CD14-positive monocyte (primary cell): ENCODE measurements around the gene WNT9B. TPM values are rescaled to one million over a fixed set of nuclear protein-coding genes. Genes with fewer than 3 reads are reported as not detected.
A peak's percentile ranks its signal among the peaks of the same experiment; 100 is the strongest.

Source experiments
- DNase-seq, 3 donors: peaks; one replicate each; pipeline ENCODE4 v3.0.0-alpha.2; 2011 to 2022
- H2AFZ ChIP-seq: 2 replicates; pipeline ENCODE4 v1.6.0; 2012; ENCODE audit warnings: mild to moderate bottlenecking, low read depth, low read length, inconsistent platforms; ENCODE audit not compliant: insufficient read depth, poor library complexity, severe bottlenecking
- H3K27ac ChIP-seq, 2 donors: 1 replicate in 1 of 2; 2 replicates in 1 of 2; pipeline ENCODE4 v1.5.1; 2012 to 2013; ENCODE audit warnings: low read length in 2 of 2, control low read depth in 1 of 2, inconsistent platforms in 1 of 2, low read depth in 1 of 2, mild to moderate bottlenecking in 1 of 2
- H3K27me3 ChIP-seq, 2 donors: one replicate each; pipeline versions ENCODE4 v1.6.0 to v1.6.1; 2011 to 2013; ENCODE audit warnings: low read length in 2 of 2; ENCODE audit not compliant: control insufficient read depth in 2 of 2, insufficient read depth in 2 of 2
- H3K36me3 ChIP-seq, 2 donors: replicated peaks in 1 of 2; 1 replicate in 1 of 2; 2 replicates in 1 of 2; pipeline versions ENCODE4 v1.5.1 to v1.6.1; 2012 to 2013; ENCODE audit warnings: low read length in 2 of 2, control low read depth in 1 of 2, inconsistent platforms in 1 of 2, mild to moderate bottlenecking in 1 of 2; ENCODE audit not compliant: insufficient read depth in 2 of 2, control insufficient read depth in 1 of 2
- H3K4me1 ChIP-seq, 2 donors: 1 replicate in 1 of 2; 2 replicates in 1 of 2; pipeline versions ENCODE4 v1.5.1 to v1.6.1; 2012 to 2013; ENCODE audit warnings: low read length in 2 of 2, control low read depth in 1 of 2, inconsistent platforms in 1 of 2, mild to moderate bottlenecking in 1 of 2, moderate library complexity in 1 of 2; ENCODE audit not compliant: insufficient read depth in 2 of 2, control insufficient read depth in 1 of 2
- H3K4me2 ChIP-seq: replicated peaks from 2 replicates; pipeline ENCODE3; 2012; ENCODE audit warnings: low read length, moderate library complexity, mild to moderate bottlenecking; ENCODE audit not compliant: poor library complexity, severe bottlenecking; ENCODE audit errors: extremely low read depth
- H3K4me3 ChIP-seq, 3 experiments: fragments of 200-600 bp in 1 of 3; sonication (generic) in 1 of 3; replicated peaks in 1 of 3; 1 replicate in 2 of 3; 2 replicates in 1 of 3; pipeline ENCODE4 v1.5.1; 2011 to 2013; ENCODE audit warnings: low read length in 3 of 3, mild to moderate bottlenecking in 3 of 3, control low read depth in 2 of 3, low read depth in 2 of 3, inconsistent platforms in 1 of 3, moderate library complexity in 1 of 3
- H3K79me2 ChIP-seq: 2 replicates; pipeline ENCODE4 v1.6.0; 2012; ENCODE audit warnings: mild to moderate bottlenecking, control low read depth, inconsistent platforms, low read length, moderate library complexity; ENCODE audit not compliant: insufficient read depth
- H3K9ac ChIP-seq: 2 replicates; pipeline ENCODE4 v1.6.0; 2017; ENCODE audit warnings: low read length, mild to moderate bottlenecking; ENCODE audit not compliant: insufficient read depth, poor library complexity, severe bottlenecking
- H3K9me3 ChIP-seq, 2 donors: replicated peaks in 1 of 2; 1 replicate in 1 of 2; 2 replicates in 1 of 2; pipeline versions ENCODE4 v1.5.1 to v1.6.1; 2012 to 2013; ENCODE audit warnings: low read length in 2 of 2, control low read depth in 1 of 2; ENCODE audit not compliant: control insufficient read depth in 1 of 2, insufficient read depth in 1 of 2
- H4K20me1 ChIP-seq: 2 replicates; pipeline ENCODE4 v1.6.0; 2012; ENCODE audit warnings: mild to moderate bottlenecking, low read length, control low read depth, moderate library complexity; ENCODE audit not compliant: insufficient read depth
- H3K27ac Mint-ChIP-seq, 7 donors: one replicate each; pipeline ENCODE4 v1.8.0; 2020; ENCODE audit warnings: mild to moderate bottlenecking in 7 of 7, mixed read lengths in 7 of 7, moderate library complexity in 6 of 7, inconsistent platforms in 2 of 7
- H3K27me3 Mint-ChIP-seq, 3 donors: one replicate each; pipeline ENCODE4 v1.8.0; 2021 to 2022; ENCODE audit warnings: low read depth in 3 of 3, mild to moderate bottlenecking in 3 of 3, mixed read lengths in 3 of 3, moderate library complexity in 3 of 3, inconsistent platforms in 1 of 3
- H3K36me3 Mint-ChIP-seq, 2 donors: one replicate each; pipeline ENCODE4 v1.8.0; 2020; ENCODE audit warnings: mixed read lengths in 2 of 2, inconsistent platforms in 1 of 2, mild to moderate bottlenecking in 1 of 2
- H3K4me1 Mint-ChIP-seq: one replicate; pipeline ENCODE4 v1.8.0; 2020; ENCODE audit warnings: mild to moderate bottlenecking, mixed read lengths
- H3K4me3 Mint-ChIP-seq, 2 donors: one replicate each; pipeline ENCODE4 v1.8.0; 2020; ENCODE audit warnings: mild to moderate bottlenecking in 2 of 2, mixed read lengths in 2 of 2, moderate library complexity in 1 of 2
- H3K9me3 Mint-ChIP-seq, 7 donors: one replicate each; pipeline ENCODE4 v1.8.0; 2020 to 2022; ENCODE audit warnings: mixed read lengths in 7 of 7, mild to moderate bottlenecking in 6 of 7, moderate library complexity in 6 of 7, inconsistent platforms in 2 of 7
- CTCF ChIP-seq: fragments of 200-600 bp; IDR thresholded peaks from one replicate; pipeline ENCODE4 v1.8.0; 2022; ENCODE audit warnings: antibody characterized with exemption, mild to moderate bottlenecking
- WGBS: methylation state at CpG from one replicate; pipeline ENCODE4 v1.1.5; 2013; ENCODE audit warnings: missing lambda C conversion rate; ENCODE audit not compliant: insufficient coverage; 5-methylcytosine and 5-hydroxymethylcytosine counted together
- intact Hi-C, 2 donors: fragments of 100-400 bp; cut with micrococcal nuclease; formaldehyde crosslinking; loops; one replicate each; pipeline versions ENCODE4 v1.15.0 to v1.15.1; 2023
- polyA plus RNA-seq, 3 donors: library from polyadenylated mRNA; depleted of rRNA in 1 of 3; unstranded in 2 of 3; stranded (reverse) in 1 of 3; fragments of 300-500 nt in 2 of 3; fragments of >200 nt in 1 of 3; fragmentation: Illumina TruSeq in 2 of 3; gene quantifications; 1 replicate in 2 of 3; 2 replicates in 1 of 3; pipeline ENCODE4 v1.2.3, GENCODE V29; 2012 to 2021

WNT9B gene
- polyA plus RNA-seq, 3 donors: 0.19 TPM; not detected in 2

GRCh38 chr17:46876353-46876887 is 25.0 kb downstream of the WNT9B start:
- Histone ChIP-seq H3K36me3 (no peaks in the 10 kb centered on the region), H3K27me3 (no peaks in the 10 kb centered on the region), H4K20me1 (no peaks in the 10 kb centered on the region), H3K79me2 (no peaks in the 10 kb centered on the region), H3K9ac (no peak overlapping the region), H3K9me3 (no peaks in the 10 kb centered on the region), H3K27ac (peak overlapping the region in 1 of 2 donors; percentile 1), H3K4me2 (no peak overlapping the region), H3K4me1 (peaks cover 41 to 44% of the 10 kb centered on the region in 2 donors), H3K4me3 (no peak overlapping the region), H2AFZ (no peak overlapping the region)
- no peaks in the 10 kb centered on the region for H3K36me3 Mint-ChIP-seq
- WGBS: 90% methylated on average over 10 of the region's 12 CpGs
- H3K4me3 Mint-ChIP-seq: no peak overlapping the region
- H3K9me3 Mint-ChIP-seq: no peaks in the 10 kb centered on the region
- no peak for TF ChIP-seq CTCF
- no peak for DNase-seq
- H3K27me3 Mint-ChIP-seq: peaks cover under 1 to 5% (median 1%) of the 10 kb centered on the region in 3 donors
- intact Hi-C loops: no loop called here
- no peak overlapping the region for H3K27ac Mint-ChIP-seq
- peaks cover 44% of the 10 kb centered on the region for H3K4me1 Mint-ChIP-seq

- TF ChIP-seq CTCF: no peak
- no peak overlapping the region for H3K4me2 ChIP-seq
- Mint-ChIP-seq H3K4me3 (no peak overlapping the region), H3K27ac (peak overlapping the region in 1 of 7 donors; percentile 66), H3K27me3 (peaks cover 0 to 4% (median 4%) of the 10 kb centered on the region in 3 donors), H3K9me3 (no peaks in the 10 kb centered on the region), H3K4me1 (peaks cover 44% of the 10 kb centered on the region), H3K36me3 (no peaks in the 10 kb centered on the region)
- peaks cover 41 to 44% of the 10 kb centered on the region in 2 donors for H3K4me1 ChIP-seq
- H3K9ac ChIP-seq: no peak overlapping the region
- no peak overlapping the region for H3K4me3 ChIP-seq
- H3K27ac ChIP-seq: peak overlapping the region in 1 of 2 donors; percentile 83
- H3K36me3 ChIP-seq: no peaks in the 10 kb centered on the region
- intact Hi-C loops: no loop called here
- H3K9me3 ChIP-seq: no peaks in the 10 kb centered on the region
- DNase-seq: no peak
- H2AFZ ChIP-seq: peak overlapping the region; percentile 66
- no peaks in the 10 kb centered on the region for H3K27me3 ChIP-seq
- no peaks in the 10 kb centered on the region for H3K79me2 ChIP-seq
- 92% methylated on average over 2 of the region's 4 CpGs for WGBS
- no peaks in the 10 kb centered on the region for H4K20me1 ChIP-seq
These were observed 25.5 kb downstream of the WNT9B start for GRCh38 chr17:46876926-46877325.
